Astrocyte of the spinal cord (primary cell): Measurements from ENCODE around the gene TRIM61.
"Not testable (repeated sequence)": the region's sequence is repeated elsewhere in the genome, so short reads cannot be mapped to it uniquely, and the experiment has no call there.

Experiments
- DNase-seq: peaks from one replicate; pipeline ENCODE4 v3.0.0; 2011; ENCODE audit warnings: low read depth, low spot score
- H3K4me3 ChIP-seq: 2 replicates; pipeline ENCODE4 v1.5.1; 2011; ENCODE audit warnings: low read depth, mild to moderate bottlenecking, low read length, moderate library complexity
- CTCF ChIP-seq: IDR thresholded peaks from 2 replicates; pipeline ENCODE4 v1.5.1; 2012; ENCODE audit warnings: low read depth, mild to moderate bottlenecking, low read length, inconsistent platforms
- in situ Hi-C: cut with HindIII; loops from 2 replicates; pipeline ENCODE4 v1.10.0; 2017; ENCODE audit warnings: low sequenced_read_pairs

Gene TRIM61

GRCh38 chr4:164955107-164955805, 22.2 kb downstream of the TRIM61 start:
- in situ Hi-C loops, result no loop called here
- no peak overlapping the region for H3K4me3 ChIP-seq
- no peak for TF ChIP-seq CTCF
- DNase-seq, result no peak

DNA sequence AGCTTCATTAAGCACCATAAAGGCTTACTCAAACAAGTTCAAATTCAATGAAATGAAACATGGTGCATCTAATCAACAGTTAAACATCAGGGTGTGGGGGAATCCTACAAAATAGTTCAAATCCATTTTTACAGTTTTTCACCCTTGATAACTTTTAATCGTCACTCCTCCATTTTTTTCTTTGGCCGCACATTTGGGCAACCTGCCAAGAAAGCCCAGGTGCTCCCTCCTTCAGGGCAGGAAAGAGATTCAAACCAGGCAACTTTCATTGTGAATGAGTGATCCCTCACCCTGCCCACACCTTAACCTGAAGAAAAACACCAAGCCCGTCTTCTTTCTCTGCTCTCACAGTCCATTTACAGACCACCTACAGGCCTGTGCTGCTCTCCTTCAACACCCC, 24.9 kb downstream of the TRIM61 start:
- DNase-seq, result no peak
- no peak for TF ChIP-seq CTCF
- in situ Hi-C loops, result no loop called here
- H3K4me3 ChIP-seq, result no peak overlapping the region

GRCh38 chr4:164949448-164950143, 27.9 kb downstream of the TRIM61 start:
- DNase-seq, result no peak
- H3K4me3 ChIP-seq, result no peak overlapping the region
- in situ Hi-C loops, result no loop called here
- no peak for TF ChIP-seq CTCF

DNA sequence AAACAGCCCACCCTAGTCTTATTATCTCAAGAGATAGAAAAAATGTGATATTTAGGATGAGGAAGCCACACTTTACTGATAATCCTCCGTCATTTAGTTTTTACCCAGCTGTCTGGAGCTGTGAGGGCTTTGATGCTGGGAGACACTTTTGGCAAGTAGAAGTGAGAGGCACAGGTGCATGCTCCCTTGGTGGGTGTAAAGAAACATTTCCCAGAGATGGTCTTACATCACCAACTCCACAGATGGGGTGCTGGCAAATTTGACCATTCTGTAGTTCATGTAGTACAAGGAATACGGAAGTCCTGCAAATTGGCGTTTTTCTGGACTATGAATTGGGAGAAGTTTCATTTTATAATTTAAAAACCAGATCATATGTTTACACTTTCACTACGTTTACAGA, 28.5 kb downstream of the TRIM61 start:
- no peak for TF ChIP-seq CTCF
- in situ Hi-C loops, result no loop called here
- no peak for DNase-seq
- no peak overlapping the region for H3K4me3 ChIP-seq

DNA sequence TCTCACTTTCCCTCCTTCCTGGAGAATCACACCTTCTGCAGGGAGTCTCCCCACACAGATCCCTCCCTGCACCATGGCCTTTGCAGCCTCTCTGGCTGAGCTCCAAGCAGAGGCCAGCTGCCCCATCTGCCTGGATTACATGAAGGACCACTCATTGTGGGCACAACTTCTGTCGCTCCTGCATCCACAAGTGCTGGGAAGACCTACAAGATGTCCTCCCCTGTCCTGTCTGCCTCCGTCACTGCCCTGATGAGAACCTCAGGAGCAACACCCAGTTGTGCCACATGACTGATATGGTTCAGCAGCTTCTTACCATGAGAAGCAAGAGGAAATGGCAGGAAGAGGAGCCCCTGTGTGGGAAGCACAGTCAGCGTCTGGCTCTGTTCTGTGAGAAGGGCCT, 29.5 kb downstream of the TRIM61 start:
- DNase-seq, H3K4me3 ChIP-seq, in situ Hi-C loops: not testable (repeated sequence)

GRCh38 chr4:164946810-164947209, 30.6 kb downstream of the TRIM61 start:
- TF ChIP-seq CTCF, result no peak
- in situ Hi-C loops, result no loop called here
- no peak for DNase-seq

GRCh38 chr4:164945146-164945545, 32.3 kb downstream of the TRIM61 start:
- TF ChIP-seq CTCF, result no peak
- H3K4me3 ChIP-seq, result no peak overlapping the region
- in situ Hi-C loops, result no loop called here
- no peak for DNase-seq

More at GRCh38 chr4:164946810-164947209, 30.6 kb downstream of the TRIM61 start:
- H3K4me3 ChIP-seq, result no peak overlapping the region
